HG03565 (cell line): Measurements from ENCODE around the gene ARHGAP8.

Experiments
- ATAC-seq: cut with Tn5 transposase; IDR thresholded peaks from one replicate; pipeline ENCODE4 v1.9.1; 2021; ENCODE audit warnings: mild to moderate bottlenecking, moderate library complexity; ENCODE audit not compliant: unreplicated experiment

Gene ARHGAP8

GRCh38 chr22:44823806-44824205 is 71.4 kb downstream of the ARHGAP8 start:
- no peak for ATAC-seq

GRCh38 chr22:44824271-44824670 is 71.9 kb downstream of the ARHGAP8 start:
- no peak for ATAC-seq

GRCh38 chr22:44825310-44826150 is 73.2 kb downstream of the ARHGAP8 start:
- ATAC-seq, result no peak

- no peak for ATAC-seq
Measured at GRCh38 chr22:44827666-44828190, 75.4 kb downstream of the ARHGAP8 start.

GRCh38 chr22:44828193-44828592 is 75.8 kb downstream of the ARHGAP8 start:
- no peak for ATAC-seq

GRCh38 chr22:44831885-44832284 is 79.5 kb downstream of the ARHGAP8 start:
- ATAC-seq, result no peak

GRCh38 chr22:44834065-44834464 is 81.7 kb downstream of the ARHGAP8 start:
- ATAC-seq, result no peak

- ATAC-seq, result no peak
Measured at GRCh38 chr22:44837481-44837880, 85.1 kb downstream of the ARHGAP8 start.

- ATAC-seq, result no peak
Measured at GRCh38 chr22:44838316-44839016, 86.1 kb downstream of the ARHGAP8 start.

GRCh38 chr22:44839061-44839460 is 86.7 kb downstream of the ARHGAP8 start:
- no peak for ATAC-seq

- ATAC-seq, result no peak
Measured at GRCh38 chr22:44839721-44840120, 87.3 kb downstream of the ARHGAP8 start.

- ATAC-seq, result no peak
Measured at GRCh38 chr22:44840611-44841322, 88.4 kb downstream of the ARHGAP8 start.

- ATAC-seq, result no peak
Measured at GRCh38 chr22:44842417-44842816, 90.0 kb downstream of the ARHGAP8 start.

GRCh38 chr22:44845191-44845590 is 92.8 kb downstream of the ARHGAP8 start:
- ATAC-seq, result no peak

- ATAC-seq, result no peak
Measured at GRCh38 chr22:44845796-44846720, 93.7 kb downstream of the ARHGAP8 start.

GRCh38 chr22:44846726-44847275 is 94.4 kb downstream of the ARHGAP8 start:
- no peak for ATAC-seq

GRCh38 chr22:44847380-44847779 is 95.0 kb downstream of the ARHGAP8 start:
- no peak for ATAC-seq

GRCh38 chr22:44847892-44848291 is 95.5 kb downstream of the ARHGAP8 start:
- no peak for ATAC-seq

GRCh38 chr22:44848296-44848741 is 95.9 kb downstream of the ARHGAP8 start:
- ATAC-seq, result no peak
